MCF 10A (cell line): Measurements from ENCODE around the gene DDIT3. TPM values are rescaled to one million over a fixed set of nuclear protein-coding genes. Genes with fewer than 3 reads are reported as not detected.

Experiments
- BruUV-seq: library from RNA; stranded (reverse); fragments of 400-500 nt; replicated peaks from 2 replicates; lab custom pipeline; 2021; lab: Mats Ljungman, UMichigan
- CTCF ChIA-PET: fragments of 300-600 bp; sonication (Branson Sonifier 250); formaldehyde crosslinking; extraction: SDS; loops from one replicate; lab custom pipeline; 2021; ENCODE audit warnings: antibody characterized with exemption, inconsistent platforms; lab: Yijun Ruan, JAX
- POLR2A ChIA-PET: fragments of 300-600, 350-650 bp; sonication (Branson Sonifier 250); formaldehyde crosslinking; extraction: SDS; loops from one replicate; lab custom pipeline; 2020; ENCODE audit warnings: antibody characterized with exemption, inconsistent platforms; lab: Yijun Ruan, JAX
- DNase-seq: peaks from one replicate; pipeline ENCODE4 v3.0.0-alpha.2; 2018; ENCODE audit not compliant: unreplicated experiment
- H3K27ac Mint-ChIP-seq: one replicate; pipeline ENCODE4 v1.8.0; 2022; ENCODE audit warnings: mild to moderate bottlenecking, low read depth, mixed read lengths; ENCODE audit not compliant: unreplicated experiment
- H3K27me3 Mint-ChIP-seq: one replicate; pipeline ENCODE4 v1.8.0; 2022; ENCODE audit warnings: mixed read lengths; ENCODE audit not compliant: insufficient read depth, unreplicated experiment
- H3K36me3 Mint-ChIP-seq: one replicate; pipeline ENCODE4 v1.8.0; 2022; ENCODE audit warnings: mild to moderate bottlenecking, moderate library complexity, mixed read lengths; ENCODE audit not compliant: insufficient read depth, unreplicated experiment
- H3K4me1 Mint-ChIP-seq: one replicate; pipeline ENCODE4 v1.8.0; 2022; ENCODE audit warnings: mixed read lengths; ENCODE audit not compliant: insufficient read depth, unreplicated experiment
- H3K4me3 Mint-ChIP-seq: one replicate; pipeline ENCODE4 v1.8.0; 2022; ENCODE audit warnings: mild to moderate bottlenecking, moderate library complexity, mixed read lengths; ENCODE audit not compliant: unreplicated experiment
- H3K9me3 Mint-ChIP-seq: one replicate; pipeline ENCODE4 v1.8.0; 2022; ENCODE audit warnings: mixed read lengths; ENCODE audit not compliant: unreplicated experiment
- CTCF ChIP-seq: fragments of 200-600 bp; IDR thresholded peaks from one replicate; pipeline ENCODE4 v1.8.0; 2022; ENCODE audit warnings: antibody characterized with exemption, mild to moderate bottlenecking; ENCODE audit not compliant: unreplicated experiment
- intact Hi-C: fragments of 100-400 bp; cut with micrococcal nuclease; formaldehyde crosslinking; loops from 2 replicates; pipeline ENCODE4 v1.14.1; 2022
- total RNA-seq: library from RNA; stranded (reverse); gene quantifications from 2 replicates; pipeline ENCODE4 v1.2.3, GENCODE V29; 2022

The DDIT3 gene
- total RNA-seq, 1 experiment from 2014 or later = 156 TPM

- peak overlapping the region; percentile 98 for H3K27ac Mint-ChIP-seq
- peaks cover 97% of the 10 kb centered on the region for H3K36me3 Mint-ChIP-seq
- TF ChIP-seq CTCF = no peak
- H3K4me3 Mint-ChIP-seq = peak overlapping the region; percentile 90
- H3K9me3 Mint-ChIP-seq = no peaks in the 10 kb centered on the region
- peaks cover 40% of the 10 kb centered on the region for H3K4me1 Mint-ChIP-seq
- BruUV-seq = no TSS peak
- H3K27me3 Mint-ChIP-seq = no peaks in the 10 kb centered on the region
- peak; percentile 61 for DNase-seq
- ChIA-PET CTCF (interaction anchor here (3.0 kb wide), 1 partner anchor 59 kb away, joined by 12 read pairs; the partner anchor contains the start of gene GLI1), POLR2A (interaction anchor here (0.6 to 2.1 kb wide), 7 partner anchors 21 to 255 kb away, joined by 3 to 7 read pairs (median 4); partner anchors contain the start of genes DCTN2, EEF1AKMT3 and METTL1)
- intact Hi-C loops = no loop called here
Observed at GRCh38 chr12:57517187-57517586, 3.1 kb downstream of the DDIT3 start.

GRCh38 chr12:57516617-57517153 is 3.6 kb downstream of the DDIT3 start:
- Mint-ChIP-seq H3K27me3 (no peaks in the 10 kb centered on the region), H3K4me3 (no peak overlapping the region), H3K9me3 (no peaks in the 10 kb centered on the region), H3K27ac (peak overlapping the region; percentile 98), H3K36me3 (peaks cover 100% of the 10 kb centered on the region), H3K4me1 (peaks cover 38% of the 10 kb centered on the region)
- ChIA-PET CTCF (interaction anchor here (0.6 to 3.0 kb wide), 4 partner anchors 11 to 58 kb away, joined by 3 to 12 read pairs (median 6); partner anchors contain the start of gene GLI1), POLR2A (interaction anchor here (0.6 to 3.0 kb wide), 7 partner anchors 7 to 255 kb away, joined by 3 to 9 read pairs (median 7); partner anchors contain the start of genes DCTN2, EEF1AKMT3 and METTL1)
- no TSS peak for BruUV-seq
- no peak for TF ChIP-seq CTCF
- no peak for DNase-seq
- intact Hi-C loops = no loop called here

GRCh38 chr12:57515934-57516541 is 4.3 kb downstream of the DDIT3 start:
- Mint-ChIP-seq H3K36me3 (peaks cover 100% of the 10 kb centered on the region), H3K4me3 (no peak overlapping the region), H3K9me3 (no peaks in the 10 kb centered on the region), H3K27me3 (no peaks in the 10 kb centered on the region), H3K4me1 (peaks cover 35% of the 10 kb centered on the region), H3K27ac (no peak overlapping the region)
- BruUV-seq = TSS peak; percentile 30
- DNase-seq = no peak
- intact Hi-C loops = no loop called here
- CTCF ChIA-PET = interaction anchor here (0.6 to 3.0 kb wide), 6 partner anchors 10 to 911 kb away, joined by 3 to 12 read pairs (median 4); partner anchors contain the start of genes GLI1 and INHBE
- POLR2A ChIA-PET = interaction anchor here (0.9 to 3.0 kb wide), 3 partner anchors 8 to 54 kb away, joined by 4 to 9 read pairs (median 7); no protein-coding TSS in a partner anchor
- no peak for TF ChIP-seq CTCF

GRCh38 chr12:57515408-57515933 is 4.8 kb downstream of the DDIT3 start:
- no TSS peak for BruUV-seq

More at GRCh38 chr12:57515408-57515933, 4.8 kb downstream of the DDIT3 start:
- ChIA-PET CTCF (interaction anchor here (0.6 to 1.3 kb wide), 5 partner anchors 9 to 910 kb away, joined by 3 to 8 read pairs (median 3); partner anchors contain the start of gene INHBE), POLR2A (interaction anchor here (0.9 to 3.0 kb wide), 3 partner anchors 8 to 15 kb away, joined by 3 to 9 read pairs (median 4); no protein-coding TSS in a partner anchor)
- Mint-ChIP-seq H3K36me3 (peaks cover 100% of the 10 kb centered on the region), H3K27ac (no peak overlapping the region), H3K4me3 (no peak overlapping the region), H3K27me3 (no peaks in the 10 kb centered on the region), H3K9me3 (no peaks in the 10 kb centered on the region), H3K4me1 (peaks cover 35% of the 10 kb centered on the region)
- DNase-seq = no peak
- intact Hi-C loops = no loop called here
- no peak for TF ChIP-seq CTCF
